ENCODE measurements around the gene TNFRSF14.

GRCh38 chr1:2537784-2538115 lies 18.4 kb upstream of the TNFRSF14 start:
- TF ChIP-seq CTCF (conservative IDR thresholded peaks at IDR 0.05; ENCODE audit: low read depth in 2 of 2) = no peak
- no peak for TF ChIP-seq POLR2AphosphoS5 (IDR thresholded peaks at IDR 0.05; ENCODE audit: low read depth)
- no peak for TF ChIP-seq EZH2 (IDR thresholded peaks at IDR 0.05; ENCODE audit: low read depth, unreplicated experiment)
- no peak for TF ChIP-seq CREB1 (CRISPR knock-in tag; IDR thresholded peaks at IDR 0.05; ENCODE audit: low read depth)
- TF ChIP-seq NANOG (IDR thresholded peaks at IDR 0.05; ENCODE audit: borderline replicate concordance) = no peak
- no peak for TF ChIP-seq REST (IDR thresholded peaks at IDR 0.05; ENCODE audit: unreplicated experiment)
- no peak for TF ChIP-seq EZH2phosphoT487 (IDR thresholded peaks at IDR 0.05; ENCODE audit: unreplicated experiment)
- TF ChIP-seq ZNF331 (CRISPR knock-in tag; IDR thresholded peaks at IDR 0.05; ENCODE audit: low read depth) = no peak
- no peak for TF ChIP-seq JUNB (IDR thresholded peaks at IDR 0.05; ENCODE audit: unreplicated experiment)
- TF ChIP-seq STAT1 (IDR thresholded peaks at IDR 0.05; ENCODE audit: unreplicated experiment) = no peak
- TF ChIP-seq ZNF114 (CRISPR knock-in tag; IDR thresholded peaks at IDR 0.05) = no peak
